Ascending aorta (tissue), 2 donors: ENCODE measurements around the gene PSD. TPM values are rescaled to one million over a fixed set of nuclear protein-coding genes. Genes with fewer than 3 reads are reported as not detected.

Source experiments
- DNase-seq, 2 donors: peaks; one replicate each; pipeline ENCODE4 v3.0.0-alpha.2; 2019; ENCODE audit warnings: low spot score in 2 of 2
- H3K27ac ChIP-seq, 2 donors: fragments of 200-600 bp; sonication (generic); one replicate each; pipeline ENCODE4 v1.5.1; 2016 to 2017; ENCODE audit warnings: mild to moderate bottlenecking in 1 of 2
- H3K27me3 ChIP-seq: fragments of 200-600 bp; sonication (generic); one replicate; pipeline ENCODE4 v1.5.1; 2017
- H3K36me3 ChIP-seq, 2 donors: fragments of 200-600 bp; sonication (generic); one replicate each; pipeline ENCODE4 v1.5.1; 2016
- H3K4me1 ChIP-seq, 2 donors: fragments of 200-600 bp; sonication (generic); one replicate each; pipeline ENCODE4 v1.5.1; 2016 to 2017; ENCODE audit warnings: mild to moderate bottlenecking in 1 of 2
- H3K4me3 ChIP-seq, 2 donors: fragments of 200-600 bp; sonication (generic); one replicate each; pipeline ENCODE4 v1.5.1; 2016 to 2017; ENCODE audit warnings: mild to moderate bottlenecking in 1 of 2
- H3K9me3 ChIP-seq, 2 donors: fragments of 200-600 bp; sonication (generic); one replicate each; pipeline ENCODE4 v1.5.1; 2016
- CTCF ChIP-seq, 3 experiments: fragments of 200-600 bp in 2 of 3; fragments of 450-650 bp in 1 of 3; sonication (generic) in 2 of 3; IDR thresholded peaks; one replicate each; pipeline ENCODE4 v1.5.1; 2016 to 2019; ENCODE audit warnings: antibody characterized with exemption in 3 of 3, mild to moderate bottlenecking in 1 of 3, moderate library complexity in 1 of 3
- intact Hi-C: fragments of 100-400 bp; cut with DNase I; formaldehyde crosslinking; loops from one replicate; pipeline ENCODE4 v1.15.1; 2023
- total RNA-seq: library from RNA; depleted of rRNA; stranded (reverse); fragments of >200 nt; gene quantifications from one replicate; pipeline ENCODE4 v1.1.0, GENCODE V29; 2016

The PSD gene
- total RNA-seq, 1 donor from 2014 or later, result not detected

GRCh38 chr10:102405108-102405571 is 13.4 kb downstream of the PSD start:
- Histone ChIP-seq H3K36me3 (peaks cover 13 to 26% of the 10 kb centered on the region in 2 donors), H3K27me3 (peaks cover 7% of the 10 kb centered on the region), H3K27ac (no peak overlapping the region), H3K4me1 (peaks cover 3 to 8% of the 10 kb centered on the region in 2 donors), H3K9me3 (no peaks in the 10 kb centered on the region), H3K4me3 (no peak overlapping the region)
- intact Hi-C loops, result no loop called here
- DNase-seq, result no peak
- TF ChIP-seq CTCF (IDR thresholded peaks at IDR 0.05), result no peak

DNA sequence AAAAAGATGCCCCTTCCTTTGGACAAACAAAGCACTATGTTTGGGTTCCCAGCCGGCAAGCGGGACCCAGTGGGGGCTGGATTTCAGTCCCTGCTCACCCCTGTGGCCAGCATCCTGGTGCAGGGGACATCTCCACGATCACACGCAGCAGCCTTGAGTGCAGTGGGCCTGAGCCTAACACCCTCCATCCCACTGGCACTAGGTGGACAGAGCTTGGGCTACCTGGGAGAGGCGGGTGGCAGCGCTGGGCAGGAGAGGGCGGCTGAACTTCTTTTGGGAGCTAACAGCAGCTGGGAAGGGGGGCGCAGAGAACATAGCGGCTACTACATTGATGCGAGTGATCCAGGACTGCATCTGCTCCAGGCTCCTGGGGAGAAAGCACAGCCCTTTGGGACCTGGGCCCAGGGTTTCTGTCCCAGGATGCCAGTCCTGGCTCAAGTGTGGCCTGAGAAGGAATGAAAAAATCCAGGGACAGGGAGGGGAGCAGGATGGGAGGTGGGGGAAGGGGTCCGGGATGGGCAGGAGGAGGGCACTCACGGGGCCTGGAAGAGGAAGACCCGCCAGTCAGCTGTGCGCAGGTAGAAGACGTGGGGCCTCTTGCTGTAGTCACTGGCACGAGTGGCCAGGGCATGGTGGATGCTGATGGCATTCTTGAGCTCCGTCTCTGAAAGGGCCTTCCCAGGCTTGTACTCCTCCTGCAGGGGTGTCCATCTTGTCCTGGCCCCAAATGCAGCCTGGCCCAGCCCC is 14.1 kb downstream of the PSD start:
- H3K36me3 ChIP-seq, result peaks cover 13 to 26% of the 10 kb centered on the region in 2 donors
- no peak overlapping the region for H3K4me3 ChIP-seq
- H3K4me1 ChIP-seq, result peaks cover 8 to 14% of the 10 kb centered on the region in 2 donors
- peaks cover 6% of the 10 kb centered on the region for H3K27me3 ChIP-seq
- no peak for DNase-seq
- no peaks in the 10 kb centered on the region for H3K9me3 ChIP-seq
- TF ChIP-seq CTCF (IDR thresholded peaks at IDR 0.05), result no peak
- H3K27ac ChIP-seq, result no peak overlapping the region
- intact Hi-C loops, result no loop called here

DNA sequence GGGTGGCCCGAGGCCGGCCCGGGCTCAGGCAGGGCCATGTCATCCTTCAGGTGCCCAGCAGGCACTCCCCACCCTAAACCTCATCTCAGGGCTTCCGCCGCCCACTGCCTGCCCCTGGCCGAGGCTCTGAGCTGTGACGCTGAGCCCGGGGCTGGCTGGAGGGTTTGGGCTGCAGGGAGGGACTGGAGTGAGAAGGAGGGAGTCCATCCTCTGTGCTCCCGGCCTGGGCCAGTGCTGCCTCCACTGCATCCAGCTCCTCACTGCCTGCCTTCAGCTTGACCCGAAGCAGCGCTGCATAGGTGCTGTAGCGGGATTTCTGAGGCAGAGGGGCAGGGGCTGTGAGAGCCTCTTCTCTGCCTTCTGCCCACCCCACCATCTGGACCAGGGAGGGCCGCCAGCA is 15.5 kb downstream of the PSD start:
- Histone ChIP-seq H3K27ac (no peak overlapping the region), H3K36me3 (peaks cover 18 to 29% of the 10 kb centered on the region in 2 donors), H3K4me1 (peaks cover 6 to 14% of the 10 kb centered on the region in 2 donors), H3K9me3 (no peaks in the 10 kb centered on the region), H3K27me3 (no peaks in the 10 kb centered on the region), H3K4me3 (no peak overlapping the region)
- DNase-seq, result no peak
- no peak for TF ChIP-seq CTCF (IDR thresholded peaks at IDR 0.05)
- intact Hi-C loops, result no loop called here

GRCh38 chr10:102402512-102402896 is 16.1 kb downstream of the PSD start:
- peaks cover 18 to 35% of the 10 kb centered on the region in 2 donors for H3K36me3 ChIP-seq
- no peaks in the 10 kb centered on the region for H3K27me3 ChIP-seq
- intact Hi-C loops, result no loop called here
- H3K4me3 ChIP-seq, result no peak overlapping the region
- H3K9me3 ChIP-seq, result no peaks in the 10 kb centered on the region
- TF ChIP-seq CTCF (IDR thresholded peaks at IDR 0.05), result no peak
- no peak overlapping the region for H3K27ac ChIP-seq
- no peak for DNase-seq
- peaks cover 6 to 14% of the 10 kb centered on the region in 2 donors for H3K4me1 ChIP-seq

GRCh38 chr10:102401735-102402511 is 16.7 kb downstream of the PSD start:
- intact Hi-C loops, result no loop called here
- no peak overlapping the region for H3K4me3 ChIP-seq
- H3K27ac ChIP-seq, result no peak overlapping the region
- TF ChIP-seq CTCF (IDR thresholded peaks at IDR 0.05), result no peak
- H3K36me3 ChIP-seq, result peaks cover 18 to 37% of the 10 kb centered on the region in 2 donors
- DNase-seq, result no peak
- no peaks in the 10 kb centered on the region for H3K9me3 ChIP-seq
- peaks cover 6 to 14% of the 10 kb centered on the region in 2 donors for H3K4me1 ChIP-seq
- no peaks in the 10 kb centered on the region for H3K27me3 ChIP-seq
